ENCODE measurements around the gene EDNRB. TPM values are rescaled to one million over a fixed set of nuclear protein-coding genes. Genes with fewer than 3 reads are reported as not detected.

The EDNRB gene
- polyA plus RNA-seq, 1 of the 3 experiments (the other 2 are of a cell fraction): not detected

DNA sequence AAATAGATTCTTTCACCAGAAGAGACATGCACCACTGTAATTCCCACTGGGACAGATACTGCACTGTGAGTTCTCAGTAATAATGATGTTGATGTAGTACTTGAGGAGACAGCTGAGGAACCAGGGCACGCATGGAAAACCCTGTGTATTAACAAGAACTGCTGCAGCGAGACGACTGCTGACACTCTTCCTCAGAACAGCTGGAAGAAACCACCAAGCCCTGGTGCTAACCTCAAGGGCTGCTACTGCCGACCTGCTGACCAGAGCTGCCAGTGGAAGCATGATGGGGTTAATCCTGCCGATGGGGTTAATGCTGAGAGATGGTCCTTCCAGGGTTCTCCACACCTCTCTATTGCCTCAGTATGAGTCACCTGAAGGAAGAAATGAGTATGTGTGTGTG, 45.6 kb downstream of the EDNRB start:
- DNase-seq: no peak
- Histone ChIP-seq H4K20me1 (ENCODE audit: insufficient read depth) (no peaks in the 10 kb centered on the region), H3K27me3 (ENCODE audit: insufficient read depth) (no peaks in the 10 kb centered on the region), H3K9ac (no peak overlapping the region), H3K27ac (ENCODE audit: low read depth in 2 of 2, low read length in 1 of 2) (no peak overlapping the region), H3K4me1 (ENCODE audit: control insufficient read depth in 1 of 2, insufficient read depth in 2 of 2, low read depth in 1 of 2, low read length in 1 of 2) (no peaks in the 10 kb centered on the region), H3K36me3 (replicated peaks in 1 of 2; ENCODE audit: control insufficient read depth in 1 of 2, insufficient read depth in 2 of 2, low read length in 1 of 2) (no peaks in the 10 kb centered on the region), H2AFZ (ENCODE audit: low read depth) (no peak overlapping the region), H3K9me3 (no peaks in the 10 kb centered on the region), H3K4me2 (no peak overlapping the region), H3K4me3 (ENCODE audit: low read depth in 2 of 2, low read length in 1 of 2) (no peak overlapping the region), H3K9me2 (no peaks in the 10 kb centered on the region), H3F3A (replicated peaks; ENCODE audit: insufficient read depth) (peaks cover 3% of the 10 kb centered on the region), H3K79me2 (ENCODE audit: insufficient read depth) (no peaks in the 10 kb centered on the region)
- ChIA-PET CTCF (no interaction called here), POLR2A (no interaction called here)
- WGBS (ENCODE audit: low lambda C conversion rate): 19% methylated on average over 5 of the region's 5 CpGs
- TF ChIP-seq, protein P1, sequence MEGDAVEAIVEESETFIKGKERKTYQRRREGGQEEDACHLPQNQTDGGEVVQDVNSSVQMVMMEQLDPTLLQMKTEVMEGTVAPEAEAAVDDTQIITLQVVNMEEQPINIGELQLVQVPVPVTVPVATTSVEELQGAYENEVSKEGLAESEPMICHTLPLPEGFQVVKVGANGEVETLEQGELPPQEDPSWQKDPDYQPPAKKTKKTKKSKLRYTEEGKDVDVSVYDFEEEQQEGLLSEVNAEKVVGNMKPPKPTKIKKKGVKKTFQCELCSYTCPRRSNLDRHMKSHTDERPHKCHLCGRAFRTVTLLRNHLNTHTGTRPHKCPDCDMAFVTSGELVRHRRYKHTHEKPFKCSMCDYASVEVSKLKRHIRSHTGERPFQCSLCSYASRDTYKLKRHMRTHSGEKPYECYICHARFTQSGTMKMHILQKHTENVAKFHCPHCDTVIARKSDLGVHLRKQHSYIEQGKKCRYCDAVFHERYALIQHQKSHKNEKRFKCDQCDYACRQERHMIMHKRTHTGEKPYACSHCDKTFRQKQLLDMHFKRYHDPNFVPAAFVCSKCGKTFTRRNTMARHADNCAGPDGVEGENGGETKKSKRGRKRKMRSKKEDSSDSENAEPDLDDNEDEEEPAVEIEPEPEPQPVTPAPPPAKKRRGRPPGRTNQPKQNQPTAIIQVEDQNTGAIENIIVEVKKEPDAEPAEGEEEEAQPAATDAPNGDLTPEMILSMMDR (IDR thresholded peaks at IDR 0.05): no peak
- TF ChIP-seq, protein P2, sequence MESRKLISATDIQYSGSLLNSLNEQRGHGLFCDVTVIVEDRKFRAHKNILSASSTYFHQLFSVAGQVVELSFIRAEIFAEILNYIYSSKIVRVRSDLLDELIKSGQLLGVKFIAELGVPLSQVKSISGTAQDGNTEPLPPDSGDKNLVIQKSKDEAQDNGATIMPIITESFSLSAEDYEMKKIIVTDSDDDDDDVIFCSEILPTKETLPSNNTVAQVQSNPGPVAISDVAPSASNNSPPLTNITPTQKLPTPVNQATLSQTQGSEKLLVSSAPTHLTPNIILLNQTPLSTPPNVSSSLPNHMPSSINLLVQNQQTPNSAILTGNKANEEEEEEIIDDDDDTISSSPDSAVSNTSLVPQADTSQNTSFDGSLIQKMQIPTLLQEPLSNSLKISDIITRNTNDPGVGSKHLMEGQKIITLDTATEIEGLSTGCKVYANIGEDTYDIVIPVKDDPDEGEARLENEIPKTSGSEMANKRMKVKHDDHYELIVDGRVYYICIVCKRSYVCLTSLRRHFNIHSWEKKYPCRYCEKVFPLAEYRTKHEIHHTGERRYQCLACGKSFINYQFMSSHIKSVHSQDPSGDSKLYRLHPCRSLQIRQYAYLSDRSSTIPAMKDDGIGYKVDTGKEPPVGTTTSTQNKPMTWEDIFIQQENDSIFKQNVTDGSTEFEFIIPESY (IDR thresholded peaks at IDR 0.05; ENCODE audit: borderline replicate concordance, low read depth): no peak
- no peak for TF ChIP-seq JUND (IDR thresholded peaks at IDR 0.05)
- no peak for TF ChIP-seq MEF2A (IDR thresholded peaks at IDR 0.05; ENCODE audit: borderline replicate concordance, low read depth)
- no peak for TF ChIP-seq CHD2 (IDR thresholded peaks at IDR 0.05; ENCODE audit: low read length, partially characterized antibody)
- no peak for TF ChIP-seq TAF1 (IDR thresholded peaks at IDR 0.05; ENCODE audit: borderline replicate concordance, low read depth, low read length)
- no peak for TF ChIP-seq GABPA (IDR thresholded peaks at IDR 0.05; ENCODE audit: low read depth)
- TF ChIP-seq GATA2 (CRISPR knock-in tag; IDR thresholded peaks at IDR 0.05): no peak
- TF ChIP-seq, protein P3, sequence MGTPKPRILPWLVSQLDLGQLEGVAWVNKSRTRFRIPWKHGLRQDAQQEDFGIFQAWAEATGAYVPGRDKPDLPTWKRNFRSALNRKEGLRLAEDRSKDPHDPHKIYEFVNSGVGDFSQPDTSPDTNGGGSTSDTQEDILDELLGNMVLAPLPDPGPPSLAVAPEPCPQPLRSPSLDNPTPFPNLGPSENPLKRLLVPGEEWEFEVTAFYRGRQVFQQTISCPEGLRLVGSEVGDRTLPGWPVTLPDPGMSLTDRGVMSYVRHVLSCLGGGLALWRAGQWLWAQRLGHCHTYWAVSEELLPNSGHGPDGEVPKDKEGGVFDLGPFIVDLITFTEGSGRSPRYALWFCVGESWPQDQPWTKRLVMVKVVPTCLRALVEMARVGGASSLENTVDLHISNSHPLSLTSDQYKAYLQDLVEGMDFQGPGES (IDR thresholded peaks at IDR 0.05; ENCODE audit: low read depth, low read length): no peak
- no peak for TF ChIP-seq MXI1 (IDR thresholded peaks at IDR 0.05; ENCODE audit: low read depth, low read length)
- TF ChIP-seq YY1 (IDR thresholded peaks at IDR 0.05; ENCODE audit: low read depth): no peak
- TF ChIP-seq RAD21 (IDR thresholded peaks at IDR 0.05; ENCODE audit: low read length): no peak
- no peak for TF ChIP-seq RCOR1 (IDR thresholded peaks at IDR 0.05; ENCODE audit: low read length)
- no peak for TF ChIP-seq ELF1 (IDR thresholded peaks at IDR 0.05)
- TF ChIP-seq NFIC (IDR thresholded peaks at IDR 0.05; ENCODE audit: borderline replicate concordance): no peak
- no peak for TF ChIP-seq POLR2AphosphoS5 (IDR thresholded peaks at IDR 0.05; ENCODE audit: low read depth, low read length)
